GM11168 (cell line): ENCODE results near the gene KRT77.

Experiments
- in situ Hi-C: fragments of 300-500 bp; cut with MboI; formaldehyde crosslinking; loops from one replicate; pipeline ENCODE4 v1.12.0; 2022; ENCODE audit warnings: low sequenced_read_pairs; ENCODE audit not compliant: unreplicated experiment

KRT77 gene

DNA sequence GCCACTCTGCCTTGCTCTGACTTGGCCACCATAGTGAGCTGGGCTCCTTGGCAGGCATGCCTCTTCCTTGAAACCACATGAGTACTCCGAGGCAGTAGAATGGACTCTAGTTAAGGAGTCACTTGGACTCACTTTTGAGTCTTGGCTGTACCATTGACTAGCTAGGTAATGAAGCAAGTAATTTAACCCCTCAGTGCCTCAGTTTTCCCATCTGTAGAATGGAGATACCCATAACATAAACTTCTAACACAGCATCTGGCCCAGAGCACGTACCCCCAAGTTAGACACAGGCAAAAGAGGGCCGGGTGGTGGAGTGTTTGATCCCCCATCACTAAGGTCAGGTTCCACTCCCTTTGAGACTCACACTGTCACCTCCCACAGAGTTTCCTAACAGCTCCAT, 8.3 kb downstream of the KRT77 start:
- in situ Hi-C loops = no loop called here

DNA sequence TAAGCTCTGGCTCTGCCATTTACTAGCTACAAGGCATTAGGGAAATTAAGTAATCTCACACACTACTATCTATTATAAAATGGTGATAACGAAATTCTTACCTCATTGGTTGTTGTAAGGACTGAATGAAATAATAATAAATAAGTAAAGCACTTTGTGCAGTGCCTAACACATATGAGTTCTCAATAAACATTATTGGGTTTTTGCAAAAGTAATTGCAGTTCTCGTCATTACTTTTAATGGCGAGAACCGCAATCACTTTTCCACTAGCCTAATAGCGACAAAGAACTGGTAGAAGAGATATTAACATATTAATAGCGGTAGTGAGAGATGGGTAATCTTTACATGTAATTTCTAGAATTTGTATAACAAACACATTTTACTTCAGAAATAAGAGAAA, 9.2 kb downstream of the KRT77 start:
- in situ Hi-C loops = no loop called here

DNA sequence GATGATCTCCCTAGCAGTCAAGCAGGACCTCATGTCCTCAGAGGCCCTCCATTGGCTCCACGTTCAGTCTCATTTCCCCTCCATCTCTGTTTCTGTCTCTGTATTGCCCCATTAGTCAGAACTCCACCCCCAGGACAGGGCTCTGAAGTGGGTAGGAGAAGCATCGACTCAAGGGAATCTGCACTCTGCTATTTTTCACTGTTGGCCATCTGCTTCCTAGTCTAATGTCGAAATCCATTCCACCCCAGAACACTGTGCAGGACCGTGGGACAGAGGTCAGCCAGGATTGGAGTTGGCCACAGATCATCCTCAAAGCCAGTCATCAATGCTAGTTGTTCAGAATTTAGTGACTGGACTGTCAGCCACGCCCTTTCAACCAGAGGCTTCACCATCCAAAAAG, 10.1 kb downstream of the KRT77 start:
- in situ Hi-C loops = no loop called here

DNA sequence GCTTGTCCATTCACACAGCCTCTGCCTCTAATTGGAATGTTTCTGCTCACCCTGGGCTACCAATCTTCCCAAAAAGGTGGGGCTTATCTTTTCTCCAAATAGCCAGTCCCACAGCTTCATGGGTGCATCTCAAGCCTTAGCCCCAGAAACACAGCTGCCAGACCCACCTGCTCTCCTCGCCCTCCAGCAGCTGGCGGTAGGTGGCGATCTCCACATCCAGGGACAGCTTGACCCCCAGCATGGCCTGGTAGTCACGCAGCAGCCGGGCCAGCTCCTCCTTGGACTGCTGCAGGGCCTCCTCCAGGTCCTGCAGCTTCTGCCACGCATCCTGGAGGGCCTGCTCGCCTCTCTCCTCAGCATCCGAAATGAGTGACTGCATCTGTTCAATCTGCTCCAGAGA, 11.1 kb downstream of the KRT77 start:
- in situ Hi-C loops = no loop called here

DNA sequence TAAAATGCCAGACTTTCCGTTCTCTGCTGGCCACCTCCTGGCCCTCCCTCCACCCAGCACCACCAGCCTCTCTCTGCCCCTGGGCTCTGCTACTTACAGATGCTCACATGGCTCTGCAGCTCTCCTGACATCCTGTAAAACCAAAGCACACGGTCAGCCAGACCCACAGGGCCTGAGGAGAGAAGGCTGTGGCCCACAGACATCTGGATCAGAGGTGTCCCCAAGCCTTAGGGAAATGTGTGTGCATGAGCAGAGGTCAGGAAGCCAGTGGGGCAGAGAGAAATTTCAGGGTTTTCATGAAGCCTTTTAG, 11.5 kb downstream of the KRT77 start:
- in situ Hi-C loops = no loop called here

DNA sequence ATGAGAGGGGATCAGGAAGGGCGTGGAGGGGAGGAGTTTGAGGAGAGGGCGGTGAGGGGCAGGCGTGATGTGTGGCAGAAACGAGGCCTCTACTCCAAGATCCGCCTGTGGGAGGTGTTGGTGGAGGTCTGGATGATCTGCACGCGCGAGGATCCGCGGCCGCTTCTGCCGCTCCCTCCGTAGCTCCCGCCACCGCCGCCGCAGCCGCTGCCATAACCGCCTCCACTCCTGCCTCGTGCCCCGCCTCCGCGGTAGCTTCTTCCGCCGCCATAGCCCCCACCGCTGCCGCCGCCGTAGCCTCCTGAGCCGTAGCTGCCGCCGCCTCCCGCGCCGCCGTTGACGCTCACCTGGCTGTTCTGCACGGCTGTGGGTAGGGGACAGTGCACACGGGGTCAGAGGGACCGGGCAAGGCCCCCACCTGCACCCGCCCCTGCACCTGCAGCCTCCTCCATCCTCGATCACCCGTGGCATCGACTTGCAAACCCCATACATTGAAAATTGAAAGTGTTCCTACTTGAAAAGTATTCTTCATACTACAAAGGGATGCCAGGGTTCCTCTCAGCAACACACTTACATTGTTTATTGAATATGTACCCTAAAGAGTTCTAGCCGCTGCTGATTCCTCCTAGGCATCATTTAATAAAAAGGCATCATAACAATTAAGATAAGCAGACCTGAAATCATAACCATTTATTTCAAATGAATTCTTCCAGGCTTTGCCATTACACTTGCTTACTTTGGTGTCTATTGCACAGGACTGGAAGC, 12.1 kb downstream of the KRT77 start:
- in situ Hi-C loops = no loop called here

DNA sequence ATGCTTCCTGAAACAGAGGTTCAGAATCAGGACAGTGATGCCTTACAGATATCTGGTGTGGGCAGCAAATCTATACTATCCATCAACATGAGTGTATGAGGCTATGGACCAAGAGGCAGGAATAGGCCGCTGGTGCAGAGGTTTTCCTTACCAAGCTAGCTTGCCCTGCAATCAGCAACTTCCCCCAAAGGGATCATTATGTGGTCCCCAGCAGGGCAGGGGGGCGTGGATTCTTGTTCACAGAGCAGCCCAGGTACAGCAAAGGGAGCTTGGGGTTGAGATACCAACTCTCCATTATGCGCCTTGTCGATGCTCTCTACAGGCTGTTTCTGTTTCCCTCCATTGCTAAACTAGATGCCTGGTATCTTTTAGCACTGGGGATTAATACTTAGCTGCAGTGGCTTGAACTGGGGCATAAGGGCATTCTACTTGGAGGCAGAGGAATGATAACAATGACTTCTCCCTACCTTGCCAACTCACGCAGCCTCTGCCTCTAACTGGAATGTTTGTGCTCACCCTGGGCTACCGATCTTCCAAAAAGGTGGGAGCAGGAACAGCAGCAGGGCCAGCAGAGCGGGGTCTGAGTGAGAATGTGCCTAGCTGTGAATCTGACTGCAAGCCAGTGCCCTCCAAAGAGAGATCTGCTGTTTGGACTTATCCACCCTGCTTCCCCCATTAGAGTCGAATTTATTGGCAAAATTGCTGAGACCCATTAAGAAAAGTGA, 12.8 kb downstream of the KRT77 start:
- in situ Hi-C loops = no loop called here

DNA sequence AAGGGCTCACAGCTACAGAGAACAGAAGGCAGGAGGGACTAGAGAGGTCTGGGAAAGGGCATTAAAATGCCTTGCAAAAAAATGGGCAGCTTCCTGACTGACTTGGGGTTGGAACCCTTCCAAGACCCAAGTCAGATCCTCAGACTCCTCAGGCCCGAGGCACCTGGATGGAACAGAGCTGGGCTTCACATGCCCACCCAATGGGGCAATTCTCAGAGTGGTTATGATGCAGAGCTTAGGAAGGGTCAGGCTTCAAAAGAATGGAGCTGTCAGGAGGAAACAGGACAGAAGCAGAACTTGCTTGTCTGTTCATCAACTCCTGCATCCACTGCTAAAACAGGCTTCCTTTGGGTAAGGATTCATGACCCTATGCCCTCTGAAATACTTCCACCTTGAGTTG, 13.4 kb downstream of the KRT77 start:
- in situ Hi-C loops = no loop called here

DNA sequence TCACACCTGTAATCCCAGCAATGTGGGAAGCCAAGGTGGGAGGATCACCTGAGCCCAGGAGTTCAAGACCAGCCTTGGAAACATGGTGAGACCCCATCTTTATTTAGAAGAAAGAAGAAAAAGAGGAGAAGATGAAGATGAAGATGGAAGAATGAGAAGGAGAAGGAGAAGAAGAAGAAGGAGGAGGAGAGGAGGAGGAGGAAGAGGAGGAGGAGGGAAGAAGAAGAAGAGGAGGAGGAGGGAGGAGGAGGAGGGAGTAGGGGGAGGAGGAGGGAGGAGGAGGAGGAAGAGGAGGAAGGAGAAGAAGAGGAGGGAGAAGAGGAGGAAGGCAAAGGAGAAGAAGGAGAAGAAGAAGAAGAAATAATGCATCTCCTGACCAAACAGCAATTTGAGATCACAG, 14.1 kb downstream of the KRT77 start:
- in situ Hi-C loops = no loop called here

DNA sequence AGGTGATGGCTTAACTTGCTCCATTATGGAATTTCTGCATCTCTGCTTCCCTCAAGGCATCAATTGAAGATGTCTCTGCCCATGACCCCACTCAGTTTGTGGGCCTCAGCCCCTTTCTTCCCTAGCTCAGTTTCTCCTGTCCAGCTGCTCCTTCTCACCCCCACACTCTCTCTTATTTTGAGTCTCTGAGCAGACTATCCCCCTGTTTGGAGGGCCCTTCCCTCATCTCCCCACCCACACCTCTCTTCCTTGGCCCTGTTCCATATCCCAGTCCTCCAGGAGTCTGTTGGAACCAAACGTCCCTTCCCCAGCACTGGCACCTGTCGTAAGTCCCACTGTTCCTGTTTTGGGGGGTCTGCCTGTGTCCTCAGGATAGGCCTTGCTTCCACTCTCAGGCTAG, 14.8 kb downstream of the KRT77 start:
- in situ Hi-C loops = no loop called here

DNA sequence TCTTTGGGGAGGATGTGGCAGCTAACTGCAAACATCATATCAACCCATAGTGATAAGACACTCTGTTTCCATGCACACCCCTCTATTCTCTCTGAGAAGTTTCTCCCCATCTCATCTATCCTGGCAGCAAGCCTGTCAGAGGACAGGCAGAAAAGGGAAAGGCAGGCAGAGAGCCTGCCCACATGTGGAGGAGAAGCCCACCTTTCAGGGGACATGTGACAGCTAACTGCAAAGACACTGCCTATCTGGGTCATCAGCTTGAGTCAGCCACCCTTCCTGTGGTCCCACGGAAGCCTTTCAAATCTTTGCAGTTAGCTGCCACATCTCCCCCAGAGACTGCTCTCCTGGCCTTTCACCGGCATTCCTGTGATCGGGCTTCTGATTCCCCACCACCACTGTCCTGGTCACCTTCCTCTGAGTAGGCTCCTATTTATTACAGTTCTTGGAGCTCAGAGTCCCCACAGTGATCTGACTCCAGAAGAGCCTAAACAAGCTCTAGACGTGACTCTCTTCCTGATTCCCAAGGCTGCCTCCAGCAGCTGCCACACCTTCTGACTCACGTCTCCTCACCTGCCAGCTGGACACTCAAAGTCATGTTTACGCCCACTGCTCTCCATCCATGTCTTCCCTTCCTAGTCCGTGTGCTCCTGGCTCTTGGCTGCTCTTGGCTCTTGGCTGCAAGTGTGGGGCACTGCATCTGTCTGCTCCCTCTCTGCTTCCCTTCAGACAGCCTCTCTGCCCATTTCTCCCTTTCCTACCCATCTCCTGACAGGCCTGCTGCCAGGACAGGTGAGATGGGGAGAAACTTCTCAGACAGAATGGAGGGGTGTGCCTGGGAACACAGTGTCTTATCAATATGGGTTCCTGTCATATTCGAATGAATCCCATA, 15.6 kb downstream of the KRT77 start:
- in situ Hi-C loops = no loop called here

DNA sequence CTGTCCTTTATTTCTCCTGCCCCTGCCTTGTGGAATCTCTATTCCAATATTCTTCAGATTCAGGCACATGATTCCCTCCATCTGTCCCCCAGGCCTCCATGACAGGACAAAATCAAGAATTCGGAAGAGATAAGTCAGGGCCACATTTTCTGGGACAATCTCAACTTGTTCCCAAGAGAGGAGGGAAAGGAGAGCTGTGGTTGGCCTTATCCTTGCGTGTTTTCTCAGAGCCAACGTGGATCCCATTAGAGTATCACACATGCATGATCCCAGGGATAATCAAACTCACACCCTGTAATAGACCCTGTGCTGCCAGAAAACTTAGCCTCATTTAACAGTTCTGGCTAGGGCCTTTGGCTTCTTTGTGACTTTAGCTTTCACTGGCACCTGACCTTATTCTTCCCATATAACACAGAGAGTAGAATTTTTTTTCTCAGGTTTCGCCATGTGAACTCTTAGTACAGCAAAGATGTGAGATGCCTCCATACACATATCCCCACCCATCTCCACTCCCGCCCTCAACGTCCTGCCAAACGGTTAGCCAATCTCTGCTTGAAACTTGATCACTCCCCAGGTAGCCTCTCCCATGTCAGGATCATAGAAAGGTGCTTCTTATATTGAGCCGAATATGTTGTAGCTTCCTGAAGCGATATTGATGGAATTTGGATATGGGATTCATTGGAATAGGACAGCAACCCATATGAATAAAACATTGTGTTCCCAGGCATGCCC, 16.4 kb downstream of the KRT77 start:
- in situ Hi-C loops = no loop called here

DNA sequence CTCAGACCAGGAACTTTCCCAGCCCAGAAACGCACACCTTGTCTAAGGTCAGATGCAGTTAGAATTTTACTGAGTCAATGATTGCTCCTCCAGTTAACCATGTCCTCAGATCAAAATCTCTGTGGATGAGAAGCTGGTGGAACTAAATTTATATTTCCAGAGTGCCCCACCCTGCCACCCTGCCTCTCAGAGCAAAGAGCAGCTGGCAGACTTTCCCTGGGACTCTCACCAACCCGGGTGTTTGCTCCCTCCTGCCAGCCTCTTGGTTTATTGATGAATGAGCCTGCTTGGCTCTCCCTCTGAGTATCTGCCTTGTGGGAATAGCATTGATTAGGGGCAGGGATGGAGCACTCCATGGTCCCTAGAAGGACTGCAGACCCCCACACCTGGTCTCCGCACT, 17.3 kb downstream of the KRT77 start:
- in situ Hi-C loops = no loop called here

DNA sequence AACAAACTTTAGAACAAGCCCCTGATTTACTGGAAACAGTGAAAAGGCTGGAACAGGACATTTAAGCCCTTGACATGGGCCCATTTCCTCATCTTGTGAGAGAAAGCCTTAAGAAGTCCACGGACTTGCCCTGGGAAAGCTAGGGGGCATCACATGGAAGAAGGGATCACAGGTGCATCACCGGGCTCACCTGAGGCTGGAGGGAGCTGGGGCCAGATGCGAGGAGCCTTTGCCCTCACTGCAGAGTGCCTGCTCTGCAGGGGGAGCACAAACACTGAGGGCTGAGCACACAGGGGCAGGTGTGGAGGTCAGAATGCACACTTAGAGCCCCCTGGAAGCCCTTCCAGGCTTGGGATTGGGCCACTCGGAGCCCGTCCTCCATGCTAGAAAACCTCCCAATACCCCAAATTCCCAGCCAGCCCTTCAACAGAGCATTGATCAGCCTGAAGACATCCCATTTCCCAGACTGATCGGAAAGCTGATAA, 17.9 kb downstream of the KRT77 start:
- in situ Hi-C loops = no loop called here

DNA sequence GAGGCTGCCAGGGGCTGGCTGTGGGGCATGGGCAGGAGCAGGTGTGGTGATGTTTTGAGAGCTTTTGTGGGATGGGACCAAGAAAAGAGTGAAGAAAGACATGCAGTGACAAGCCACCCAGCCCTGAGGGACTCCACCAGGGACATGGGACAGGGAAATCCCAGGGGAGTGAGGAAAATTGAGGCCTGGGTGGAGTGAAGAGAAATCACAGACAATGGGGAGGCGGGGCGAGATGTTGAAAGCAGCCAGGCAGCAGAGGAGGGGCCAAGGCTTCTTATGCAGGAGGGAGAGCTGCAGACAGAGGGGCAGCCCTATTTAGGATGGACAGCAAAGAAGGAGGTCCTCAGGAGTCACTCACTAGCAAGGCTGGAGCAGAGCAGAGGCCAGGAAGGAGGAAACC, 18.9 kb downstream of the KRT77 start:
- in situ Hi-C loops = no loop called here

DNA sequence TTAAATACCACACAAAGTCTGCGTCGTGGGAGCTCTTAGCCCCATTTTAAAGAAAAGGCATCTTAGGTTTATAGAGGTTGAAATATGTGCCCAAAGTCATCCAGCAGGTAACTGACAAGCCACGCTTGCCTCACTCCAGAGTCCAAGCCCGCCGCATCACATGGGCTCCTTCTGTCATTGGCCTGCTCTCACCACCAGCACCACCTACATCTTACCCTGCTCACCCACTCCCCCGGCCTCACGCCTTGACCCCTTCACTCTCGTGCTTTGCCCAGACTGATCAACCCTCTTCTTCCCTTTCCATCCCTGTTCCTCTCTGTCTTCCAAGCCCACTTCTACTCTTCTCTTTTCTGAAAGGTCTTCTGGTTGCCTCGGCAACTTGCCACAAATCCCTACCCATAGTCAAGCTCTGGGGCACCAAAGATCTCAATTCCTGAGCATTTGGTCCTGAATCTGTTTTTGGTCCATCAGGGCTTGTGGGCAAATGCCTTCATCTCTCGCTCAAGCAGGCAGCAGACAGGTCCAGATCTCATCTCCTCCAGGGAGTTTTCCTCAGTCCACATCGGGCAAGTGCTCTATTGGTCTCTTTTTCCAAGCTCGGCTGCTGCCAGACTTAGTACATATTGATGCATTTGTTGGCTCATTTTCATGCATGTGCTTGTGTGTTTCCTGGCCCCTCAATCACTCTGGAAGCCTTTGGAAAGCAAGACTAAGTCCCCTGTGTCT, 19.6 kb downstream of the KRT77 start:
- in situ Hi-C loops = no loop called here

DNA sequence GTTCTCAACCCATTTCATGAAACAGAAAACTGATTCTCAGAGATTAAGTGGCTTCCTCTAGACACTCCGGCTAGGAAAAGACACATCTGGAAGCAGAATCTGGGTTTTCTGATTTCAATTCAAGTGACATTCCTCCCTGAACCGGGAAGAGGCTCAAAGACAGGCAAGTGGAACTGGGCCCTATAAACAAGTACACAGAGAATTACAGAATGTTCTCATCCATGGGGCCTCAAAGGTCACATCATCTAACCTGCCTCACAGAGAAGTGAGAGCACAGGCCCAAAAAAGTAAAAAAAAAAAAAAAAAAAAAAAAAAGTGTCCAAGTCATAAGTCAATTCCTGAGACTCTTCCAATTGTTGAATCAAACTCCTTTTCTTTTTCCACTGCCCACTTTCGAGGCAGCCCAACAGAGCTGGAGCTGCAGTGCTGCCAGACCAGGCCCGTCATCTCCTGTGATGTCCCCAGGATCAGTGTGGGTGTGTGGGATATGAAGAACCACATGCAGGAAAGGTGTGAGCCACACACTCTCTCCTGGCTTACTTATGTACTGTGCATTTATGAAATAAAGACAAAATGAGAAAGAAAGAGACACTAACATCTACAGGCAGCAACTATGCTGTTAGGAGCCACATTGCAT, 20.3 kb downstream of the KRT77 start:
- in situ Hi-C loops = no loop called here

DNA sequence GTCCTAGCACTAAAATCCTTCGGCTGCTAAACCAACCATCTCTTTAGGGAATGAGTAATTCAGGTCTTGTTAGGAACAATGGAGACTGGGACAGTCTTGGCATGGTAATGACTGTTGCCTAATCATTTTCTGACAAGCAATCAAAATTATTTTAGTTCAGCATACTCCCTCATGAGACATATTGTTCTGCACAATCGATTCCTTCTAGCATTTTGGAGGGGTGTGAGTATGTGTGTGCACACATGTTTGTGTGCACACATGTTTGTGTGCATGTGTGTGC, 21.0 kb downstream of the KRT77 start:
- in situ Hi-C loops = no loop called here

DNA sequence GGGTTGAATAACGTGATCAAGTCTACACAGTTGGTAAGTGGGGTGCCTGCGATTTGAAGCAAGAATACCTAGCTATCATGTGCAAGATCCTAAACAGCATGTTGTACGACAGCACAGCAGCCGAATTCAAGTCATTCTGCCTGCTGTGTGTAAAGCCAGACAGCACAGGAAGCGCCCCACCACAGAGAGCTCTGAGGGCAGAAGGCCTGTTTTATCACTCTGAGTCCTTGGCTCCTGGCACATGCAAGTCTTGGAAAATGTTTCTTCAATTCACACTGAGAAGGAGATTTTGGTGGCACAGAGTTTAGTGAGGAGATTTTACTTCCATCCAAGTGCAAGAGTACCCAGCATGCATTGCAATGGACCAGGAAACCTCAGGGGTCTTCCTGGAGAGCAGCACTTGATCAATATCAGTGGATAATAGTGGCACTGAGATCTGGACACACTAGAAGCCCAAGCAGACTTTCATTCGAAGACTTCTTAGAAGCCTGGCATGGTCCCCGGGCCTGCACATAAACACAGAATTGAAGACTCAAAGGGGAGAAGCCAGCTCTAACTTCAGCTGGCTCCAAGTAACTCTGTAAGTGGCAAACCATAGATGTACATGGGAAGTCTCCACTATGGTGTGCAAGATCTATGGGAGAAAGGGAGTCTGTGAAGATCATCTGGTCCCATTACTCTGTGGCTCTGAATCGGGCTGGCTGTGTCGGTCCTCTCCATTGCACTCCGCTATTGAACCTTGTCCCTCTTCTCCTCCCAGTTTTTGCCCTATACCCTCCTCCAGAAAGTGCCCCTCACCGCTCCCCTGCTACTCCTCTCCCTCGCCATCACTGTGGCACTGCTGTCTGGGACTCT, 21.6 kb downstream of the KRT77 start:
- in situ Hi-C loops = no loop called here
